Panc1 (cell line): Measurements from ENCODE around the gene ZSCAN26. TPM values are rescaled to one million over a fixed set of nuclear protein-coding genes. Genes with fewer than 3 reads are reported as not detected.

ENCODE experiments used
- ATAC-seq: fragments of 200-7000 bp; cut with Tn5 transposase; 2 replicates; pipeline ENCODE4 v1.9.1; 2020; ENCODE audit warnings: mild to moderate bottlenecking, moderate library complexity
- BruUV-seq: library from RNA; stranded (reverse); fragments of 400-500 nt; replicated peaks from 2 replicates; lab custom pipeline; 2021; lab: Mats Ljungman, UMichigan
- CTCF ChIA-PET: fragments of 300-600 bp; sonication (Branson Sonifier 250); formaldehyde crosslinking; loops from one replicate; lab custom pipeline; 2022; ENCODE audit warnings: antibody characterized with exemption; lab: Charles Lee
- POLR2A ChIA-PET: fragments of 300-600 bp; sonication (Branson Sonifier 250); formaldehyde crosslinking; loops from one replicate; lab custom pipeline; 2022; ENCODE audit warnings: antibody characterized with exemption; lab: Charles Lee
- DNase-seq: peaks from one replicate; pipeline ENCODE4 v3.0.0-alpha.2; 2010; ENCODE audit warnings: low read depth, low spot score
- H3K27ac ChIP-seq: 2 replicates; pipeline ENCODE4 v1.5.1; 2011; ENCODE audit warnings: mild to moderate bottlenecking, low read length, inconsistent platforms
- H3K27me3 ChIP-seq: fragments of 200-500 bp; sonication (Bioruptor generic); 2 replicates; pipeline ENCODE4 v1.6.0; 2014; ENCODE audit warnings: low read length, inconsistent platforms; ENCODE audit not compliant: control insufficient read depth, insufficient read depth
- H3K36me3 ChIP-seq: fragments of 200-500 bp; sonication (Bioruptor generic); 2 replicates; pipeline ENCODE4 v1.5.1; 2014; ENCODE audit warnings: inconsistent platforms, mild to moderate bottlenecking, low read length, moderate library complexity; ENCODE audit not compliant: control insufficient read depth, insufficient read depth
- H3K4me1 ChIP-seq: 2 replicates; pipeline ENCODE4 v1.5.1; 2011; ENCODE audit warnings: inconsistent platforms, mild to moderate bottlenecking, low read length, moderate library complexity; ENCODE audit not compliant: control insufficient read depth, insufficient read depth
- H3K4me3 ChIP-seq, 2 experiments: 2 replicates each; pipeline ENCODE4 v1.5.1; 2011 to 2012; ENCODE audit warnings: low read depth in 2 of 2, low read length in 2 of 2, mild to moderate bottlenecking in 2 of 2, inconsistent platforms in 1 of 2, moderate library complexity in 1 of 2
- H3K9me3 ChIP-seq: fragments of 200-500 bp; sonication (Bioruptor generic); 2 replicates; pipeline ENCODE4 v1.5.1; 2014; ENCODE audit warnings: low read depth, mild to moderate bottlenecking, inconsistent platforms, low read length, moderate library complexity; ENCODE audit not compliant: control insufficient read depth, insufficient read depth
- CTCF ChIP-seq: fragments of 450-650 bp; IDR thresholded peaks from 2 replicates; pipeline ENCODE4 v1.5.1; 2017; ENCODE audit warnings: mild to moderate bottlenecking
- POLR2AphosphoS5 ChIP-seq: IDR thresholded peaks from 2 replicates; pipeline ENCODE4 v1.6.1; 2012; ENCODE audit warnings: mild to moderate bottlenecking, low read depth, low read length, moderate library complexity
- REST ChIP-seq, 2 experiments: IDR thresholded peaks; 2 replicates each; pipeline ENCODE4 v1.6.1; 2011 to 2012; ENCODE audit warnings: low read depth in 2 of 2, control low read depth in 1 of 2, low read length in 1 of 2, mild to moderate bottlenecking in 1 of 2, moderate library complexity in 1 of 2; ENCODE audit not compliant: insufficient read depth in 1 of 2
- SIN3A ChIP-seq: IDR thresholded peaks from 2 replicates; pipeline ENCODE4 v1.6.1; 2012; ENCODE audit warnings: low read depth, mild to moderate bottlenecking, low read length, moderate library complexity, borderline replicate concordance; ENCODE audit not compliant: insufficient read depth
- TCF7L2 ChIP-seq: IDR thresholded peaks from 2 replicates; pipeline ENCODE4 v1.6.1; 2011; ENCODE audit warnings: mild to moderate bottlenecking, low read depth, low read length, inconsistent platforms
- in situ Hi-C: cut with HindIII; loops from 2 replicates; pipeline ENCODE4 v1.10.0; 2016; ENCODE audit warnings: low sequenced_read_pairs, low pct_unique_long_range_greater_than_20kb
- intact Hi-C: fragments of 100-400 bp; cut with micrococcal nuclease; formaldehyde crosslinking; loops from one replicate; pipeline ENCODE4 v1.10.0; 2022; ENCODE audit not compliant: unreplicated experiment
- total RNA-seq: library from RNA; stranded (reverse); gene quantifications from one replicate; pipeline ENCODE4 v1.2.1, GENCODE V29; 2021; ENCODE audit not compliant: unreplicated experiment

The ZSCAN26 gene
- total RNA-seq, 1 experiment from 2014 or later = 6.6 TPM

- ATAC-seq (no peak), DNase-seq (no peak)
- Histone ChIP-seq H3K36me3 (peaks cover 8% of the 10 kb centered on the region; the same call in 1 of the 2 replicates), H3K4me1 (peaks cover 22% of the 10 kb centered on the region), H3K4me3 (peak overlapping the region; percentile 77 to 96), H3K27me3 (no peaks in the 10 kb centered on the region), H3K9me3 (no peaks in the 10 kb centered on the region), H3K27ac (peak overlapping the region; percentile 98)
- in situ Hi-C loops (no loop called here), intact Hi-C loops (loop anchor here (5.0 kb wide), 1 partner anchor 113 kb away; the partner anchor contains the start of gene ZSCAN31)
- TF ChIP-seq CTCF = no peak
- no peak for TF ChIP-seq SIN3A
- no peak for TF ChIP-seq POLR2AphosphoS5
- TF ChIP-seq REST (IDR thresholded peaks at IDR 0.05; ENCODE audit: insufficient read depth in 1 of 2, low read depth in 2 of 2, low read length in 1 of 2) = no peak
- TF ChIP-seq TCF7L2 = no peak
- BruUV-seq = TSS peak; percentile 98
- CTCF ChIA-PET = interaction anchor here (0.7 kb wide), 1 partner anchor 55 kb away, joined by 5 read pairs; no protein-coding TSS in a partner anchor
- POLR2A ChIA-PET = interaction anchor here (0.7 kb wide), 1 partner anchor 42 kb away, joined by 9 read pairs; the partner anchor contains the start of gene ZSCAN26
Observed at GRCh38 chr6:28224131-28225055, 42.5 kb upstream of the ZSCAN26 start.

- DNase-seq (no peak), ATAC-seq (peak; percentile 96)
- ChIA-PET POLR2A (no interaction called here), CTCF (no interaction called here)
- no TSS peak for BruUV-seq
- Histone ChIP-seq H3K4me3 (peak within 1 kb of the TSS; percentile 77 to 96), H3K9me3 (no peaks in the 10 kb centered on the region), H3K4me1 (peaks cover 15% of the 10 kb centered on the region), H3K36me3 (peaks cover 8% of the 10 kb centered on the region; the same call in 1 of the 2 replicates), H3K27me3 (no peaks in the 10 kb centered on the region), H3K27ac (peak within 1 kb of the TSS; percentile 98)
- in situ Hi-C loops = no loop called here
- TF ChIP-seq REST (IDR thresholded peaks at IDR 0.05; ENCODE audit: insufficient read depth in 1 of 2, low read depth in 2 of 2, low read length in 1 of 2) (no peak), POLR2AphosphoS5 (peak; percentile 82), SIN3A (0 out of 2 replicates have a peak, but pooled peaks have one; percentile 52), CTCF (no peak), TCF7L2 (peak; percentile 99)
- intact Hi-C loops = no loop called here
Observed at GRCh38 chr6:28225056-28225834, 41.7 kb upstream of the ZSCAN26 start, which contains the start of gene ZSCAN9. ZSCAN9 (plus strand) TSS chr6:28225275; CDS start chr6:28227085, 1,810 bp downstream.
